GM12875 (cell line): ENCODE measurements around the gene COL4A1.
A peak's percentile ranks its signal among the peaks of the same experiment; 100 is the strongest.

Source experiments
- H3K4me3 ChIP-seq: one replicate; pipeline ENCODE4 v1.5.1; 2011; ENCODE audit warnings: low read depth, low read length, control low read depth
- TF ChIP-seq, protein P1 (sequence below): IDR thresholded peaks from 2 replicates; pipeline ENCODE4 v1.5.1; 2011; ENCODE audit warnings: low read depth, mild to moderate bottlenecking, control low read depth, inconsistent platforms, low read length, moderate library complexity, borderline replicate concordance; ENCODE audit not compliant: insufficient read depth

COL4A1 gene

DNA sequence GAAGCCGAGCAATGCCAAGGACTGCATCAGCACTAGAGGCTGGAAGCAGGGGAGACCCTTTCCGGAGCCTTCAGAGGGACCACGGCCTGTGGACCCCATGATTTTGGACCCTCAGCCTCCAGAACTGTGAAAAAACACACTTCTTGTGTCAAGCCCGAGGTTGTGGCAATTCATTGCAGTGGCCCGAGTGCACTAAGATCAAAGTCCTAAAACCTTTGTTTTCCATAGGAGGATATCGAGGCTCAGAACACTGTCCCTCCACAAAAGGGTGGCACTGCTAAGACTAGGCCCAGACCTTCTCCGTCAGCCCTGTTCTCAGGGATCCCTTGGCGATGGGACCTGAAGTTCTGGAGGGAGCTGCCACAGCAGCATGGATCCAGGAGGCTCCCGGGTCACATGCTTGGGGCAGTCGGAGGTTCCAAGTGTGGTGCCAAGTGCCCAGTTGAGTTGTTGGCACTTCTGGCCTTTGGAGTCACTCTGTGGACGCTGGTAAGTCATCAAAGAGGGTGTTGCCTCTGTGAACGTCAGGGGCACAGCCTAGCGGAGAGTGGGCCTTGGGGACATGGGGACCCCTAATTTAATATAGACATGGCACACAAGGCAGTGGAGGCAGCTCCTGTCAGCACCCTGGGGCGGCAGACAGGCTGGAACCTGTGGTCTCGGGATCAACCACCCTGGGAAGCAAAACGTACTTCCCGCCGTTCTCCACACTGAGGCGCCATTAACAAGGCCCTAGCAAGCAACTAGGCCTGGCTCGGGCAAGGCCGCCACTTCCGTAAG is 199.2 kb downstream of the COL4A1 start:
- no peak overlapping the region for H3K4me3 ChIP-seq
- TF ChIP-seq, protein P1, sequence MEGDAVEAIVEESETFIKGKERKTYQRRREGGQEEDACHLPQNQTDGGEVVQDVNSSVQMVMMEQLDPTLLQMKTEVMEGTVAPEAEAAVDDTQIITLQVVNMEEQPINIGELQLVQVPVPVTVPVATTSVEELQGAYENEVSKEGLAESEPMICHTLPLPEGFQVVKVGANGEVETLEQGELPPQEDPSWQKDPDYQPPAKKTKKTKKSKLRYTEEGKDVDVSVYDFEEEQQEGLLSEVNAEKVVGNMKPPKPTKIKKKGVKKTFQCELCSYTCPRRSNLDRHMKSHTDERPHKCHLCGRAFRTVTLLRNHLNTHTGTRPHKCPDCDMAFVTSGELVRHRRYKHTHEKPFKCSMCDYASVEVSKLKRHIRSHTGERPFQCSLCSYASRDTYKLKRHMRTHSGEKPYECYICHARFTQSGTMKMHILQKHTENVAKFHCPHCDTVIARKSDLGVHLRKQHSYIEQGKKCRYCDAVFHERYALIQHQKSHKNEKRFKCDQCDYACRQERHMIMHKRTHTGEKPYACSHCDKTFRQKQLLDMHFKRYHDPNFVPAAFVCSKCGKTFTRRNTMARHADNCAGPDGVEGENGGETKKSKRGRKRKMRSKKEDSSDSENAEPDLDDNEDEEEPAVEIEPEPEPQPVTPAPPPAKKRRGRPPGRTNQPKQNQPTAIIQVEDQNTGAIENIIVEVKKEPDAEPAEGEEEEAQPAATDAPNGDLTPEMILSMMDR: peak; percentile 27; the same call in 1 of the 2 replicates

DNA sequence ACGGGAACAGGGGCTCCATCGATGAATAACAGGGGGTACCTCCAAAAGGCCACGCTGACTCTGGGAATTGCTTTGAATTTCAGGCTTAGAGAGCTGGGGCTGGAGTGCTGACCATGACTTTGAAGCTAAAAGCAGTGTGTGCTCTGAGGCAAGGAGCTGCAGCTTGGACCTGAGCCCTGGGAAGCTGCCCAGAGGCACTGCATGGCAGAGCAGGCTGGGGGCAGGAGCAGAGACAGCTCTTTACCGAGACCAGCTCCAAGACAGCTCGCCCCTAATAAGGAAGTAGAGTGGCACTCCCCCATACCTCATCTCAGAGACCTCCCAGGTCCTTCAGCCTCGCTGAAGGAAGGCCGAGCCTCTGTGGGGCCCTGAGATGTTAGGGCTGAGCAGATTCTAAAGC is 200.2 kb downstream of the COL4A1 start:
- H3K4me3 ChIP-seq: no peak overlapping the region
- TF ChIP-seq, protein P1: no peak

DNA sequence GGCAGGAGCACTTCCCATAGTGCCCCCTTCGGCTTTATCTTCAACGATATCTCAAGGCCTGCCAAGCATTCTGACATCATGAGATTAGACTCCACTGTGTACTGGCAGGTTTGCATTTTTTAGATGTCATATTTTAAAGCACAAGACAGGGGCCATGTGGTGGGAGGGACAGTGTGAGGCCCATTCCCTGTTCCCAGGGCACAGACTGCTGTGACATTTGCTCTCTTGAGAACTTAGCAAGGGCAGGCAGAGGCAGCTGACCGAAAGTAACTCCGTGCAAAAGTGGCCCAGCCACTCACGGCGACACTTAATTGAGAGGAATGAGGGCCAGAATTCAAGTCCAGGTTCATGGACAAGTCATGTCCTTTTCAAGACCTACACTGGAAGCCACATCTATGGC is 201.8 kb downstream of the COL4A1 start:
- TF ChIP-seq, protein P1: no peak

DNA sequence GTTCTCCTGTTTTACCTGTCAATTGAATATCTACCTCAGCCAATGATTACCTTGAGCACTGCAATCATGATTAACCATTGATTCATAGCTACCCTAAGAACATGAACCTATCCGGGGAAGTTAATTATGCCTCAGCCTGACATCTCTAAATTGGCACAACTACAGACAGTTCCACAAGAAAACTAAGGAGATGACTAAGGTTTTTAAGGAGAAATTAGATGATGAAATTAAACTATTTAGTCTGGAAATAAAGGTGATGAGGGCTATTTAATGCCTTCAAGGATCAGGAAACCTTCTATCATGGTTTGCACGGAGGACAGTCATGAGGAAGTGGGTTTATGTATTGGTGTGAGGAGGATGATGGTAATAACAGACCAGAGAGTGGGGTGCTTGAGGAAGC is 203.4 kb downstream of the COL4A1 start:
- TF ChIP-seq, protein P1: no peak
- no peak overlapping the region for H3K4me3 ChIP-seq

More for the DNA sequence above, 201.8 kb downstream of the COL4A1 start:
- no peak overlapping the region for H3K4me3 ChIP-seq

DNA sequence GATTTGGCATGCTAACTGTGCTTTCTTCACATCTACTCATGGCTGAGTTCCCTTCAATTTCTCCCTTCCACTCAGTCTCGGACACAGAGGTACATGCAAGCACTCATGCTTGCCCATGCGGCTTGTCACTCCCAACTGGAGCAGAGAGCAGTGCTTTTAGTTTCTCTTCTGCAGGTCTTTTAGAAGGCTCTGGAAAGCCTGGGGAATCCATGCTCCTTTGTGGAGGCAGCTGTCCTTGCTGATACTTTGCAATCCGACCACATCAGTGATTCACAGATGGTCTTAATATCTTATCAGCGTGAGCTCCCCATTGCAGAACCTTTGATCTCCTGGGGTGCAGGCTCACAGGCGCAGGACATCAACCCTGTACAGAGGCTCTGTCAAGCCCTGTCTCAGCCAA is 203.9 kb downstream of the COL4A1 start:
- no peak overlapping the region for H3K4me3 ChIP-seq
- TF ChIP-seq, protein P1: no peak

DNA sequence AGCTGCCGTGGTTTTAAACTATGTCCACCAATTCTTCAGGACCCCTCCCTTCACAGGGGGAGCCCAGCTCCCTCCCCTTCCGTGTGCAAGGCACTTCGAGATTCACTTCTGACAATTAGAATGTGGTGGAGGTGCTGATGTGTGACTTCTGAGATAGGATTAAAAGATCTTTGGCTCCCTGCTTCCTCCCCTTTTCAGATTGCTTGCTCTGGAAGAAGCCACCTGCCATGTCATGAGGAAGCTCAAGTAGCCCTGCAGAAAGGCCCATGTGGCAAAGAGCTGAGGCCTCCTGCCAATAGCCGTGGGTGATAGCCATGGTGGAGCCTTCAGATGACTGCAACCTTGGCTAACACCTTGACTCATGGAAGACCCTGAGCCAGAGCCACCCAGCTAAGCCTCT is 204.9 kb downstream of the COL4A1 start:
- H3K4me3 ChIP-seq: no peak overlapping the region
- TF ChIP-seq, protein P1: no peak

DNA sequence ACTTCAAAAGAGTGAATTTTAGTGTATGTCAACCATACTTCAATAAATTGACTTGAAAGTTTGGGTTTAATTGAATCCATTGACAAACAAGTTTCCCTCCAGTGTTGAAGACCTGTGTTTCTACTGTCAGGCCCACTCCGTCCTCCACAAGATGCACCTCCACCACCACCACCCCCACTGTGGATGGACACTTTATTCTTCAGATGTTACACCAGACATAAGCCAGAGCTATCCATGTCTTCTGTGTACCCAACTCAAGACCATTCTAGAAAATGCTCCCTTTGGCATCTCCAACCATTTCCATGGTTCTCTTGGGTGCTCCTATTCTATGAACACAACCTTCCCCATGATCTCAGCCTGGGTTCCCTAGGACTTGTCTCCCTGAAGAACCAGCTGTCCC is 207.0 kb downstream of the COL4A1 start:
- TF ChIP-seq, protein P1: no peak

More for the DNA sequence above, 207.0 kb downstream of the COL4A1 start:
- no peak overlapping the region for H3K4me3 ChIP-seq
